HG03558 (cell line): ENCODE data around the gene HNRNPLL.
"Not testable (repeated sequence)": the region's sequence is repeated elsewhere in the genome, so short reads cannot be mapped to it uniquely, and the experiment has no call there.

Experiments
- ATAC-seq: cut with Tn5 transposase; IDR thresholded peaks from one replicate; pipeline ENCODE4 v1.9.1; 2021; ENCODE audit warnings: moderate number of reproducible peaks; ENCODE audit not compliant: unreplicated experiment; ENCODE audit errors: extremely low read depth

The HNRNPLL gene

GRCh38 chr2:38557217-38557616 is 45.5 kb downstream of the HNRNPLL start:
- no peak for ATAC-seq

DNA sequence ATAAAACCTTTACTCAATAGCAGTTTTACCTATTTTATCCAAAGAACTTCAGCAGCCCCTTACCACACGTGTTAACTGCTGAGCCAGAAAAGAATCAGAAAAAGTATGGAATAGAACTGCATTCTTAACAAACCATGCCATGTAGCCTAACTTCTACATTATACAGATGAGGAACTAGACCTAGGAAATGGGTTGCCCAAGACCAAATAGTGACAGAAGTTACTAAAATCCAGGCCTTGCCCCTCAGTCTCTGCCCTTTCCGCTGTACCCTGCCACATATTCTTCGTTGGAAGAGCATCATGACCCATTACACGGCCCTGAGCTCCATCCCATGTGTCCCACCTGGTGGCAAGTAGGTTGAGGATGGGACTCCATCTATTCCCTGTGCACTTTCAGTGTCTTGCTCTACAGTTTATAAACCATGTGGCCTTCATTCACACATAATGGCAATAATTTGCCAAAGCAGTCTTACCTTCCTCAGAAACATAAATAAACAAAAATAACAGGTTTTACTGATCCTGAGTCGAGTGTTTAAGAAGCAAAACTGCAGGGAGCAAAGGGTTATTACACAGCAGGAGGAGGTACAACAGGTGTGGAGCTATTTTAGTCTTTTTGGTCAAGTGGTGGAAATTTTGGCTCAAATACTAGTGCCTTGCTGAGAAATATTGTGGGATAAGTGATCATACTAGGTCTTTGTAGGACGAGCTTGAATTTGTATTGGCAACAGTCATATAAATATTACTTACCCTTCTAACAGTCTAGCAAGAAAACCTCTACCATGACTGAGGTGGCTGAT is 46.5 kb downstream of the HNRNPLL start:
- no peak for ATAC-seq

DNA sequence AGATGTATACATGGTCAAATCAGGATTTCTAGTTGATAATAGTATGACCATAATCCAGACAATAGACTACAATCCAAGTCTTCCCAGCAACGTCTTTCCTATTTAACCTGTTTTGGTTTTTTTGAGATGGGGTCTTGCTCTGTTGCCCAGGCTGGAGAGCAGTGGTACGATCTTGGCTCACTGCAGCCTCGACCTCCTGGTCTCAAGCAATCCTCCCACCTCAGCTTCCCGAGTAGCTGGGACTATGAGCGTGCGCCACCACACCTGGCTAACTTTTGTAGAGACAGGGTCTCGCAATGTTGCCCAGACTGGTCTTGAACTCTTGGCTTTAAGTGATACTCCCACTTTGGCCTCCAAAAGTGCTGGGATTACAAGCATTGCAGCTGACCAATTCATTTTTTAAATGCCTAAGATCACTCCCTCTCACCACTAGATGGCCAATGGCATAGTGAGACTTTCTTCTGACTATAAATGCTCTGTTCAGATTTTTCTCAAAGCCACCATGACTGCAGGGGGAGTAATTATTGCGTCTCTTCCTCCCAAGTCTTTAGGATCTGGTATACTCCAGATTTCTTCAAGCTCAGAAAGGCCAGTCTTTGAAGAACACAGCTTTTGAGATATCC is 47.6 kb downstream of the HNRNPLL start:
- no peak for ATAC-seq

GRCh38 chr2:38553554-38553953 is 49.2 kb downstream of the HNRNPLL start:
- ATAC-seq = no peak

GRCh38 chr2:38552259-38552658 is 50.5 kb downstream of the HNRNPLL start:
- ATAC-seq = no peak

GRCh38 chr2:38551746-38552145 is 51.0 kb downstream of the HNRNPLL start:
- ATAC-seq = no peak

DNA sequence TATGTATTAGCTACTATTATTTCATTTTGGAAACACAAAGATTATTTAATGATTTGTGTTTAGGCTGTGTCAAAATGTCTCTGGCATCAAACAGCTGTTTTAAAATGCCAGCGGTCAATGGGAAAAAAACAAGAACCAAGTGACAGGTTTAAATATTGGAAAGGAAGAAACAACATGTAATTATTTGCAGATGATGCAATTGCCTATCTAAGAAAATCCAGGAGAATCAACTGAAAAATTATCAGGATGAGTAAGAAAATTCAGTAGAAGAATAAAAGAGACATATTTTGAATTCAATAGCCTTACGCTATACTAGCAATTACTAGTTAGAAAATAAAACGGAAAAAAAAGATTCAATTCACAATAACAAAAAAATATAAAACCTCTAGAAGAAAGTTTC is 51.6 kb downstream of the HNRNPLL start:
- no peak for ATAC-seq

DNA sequence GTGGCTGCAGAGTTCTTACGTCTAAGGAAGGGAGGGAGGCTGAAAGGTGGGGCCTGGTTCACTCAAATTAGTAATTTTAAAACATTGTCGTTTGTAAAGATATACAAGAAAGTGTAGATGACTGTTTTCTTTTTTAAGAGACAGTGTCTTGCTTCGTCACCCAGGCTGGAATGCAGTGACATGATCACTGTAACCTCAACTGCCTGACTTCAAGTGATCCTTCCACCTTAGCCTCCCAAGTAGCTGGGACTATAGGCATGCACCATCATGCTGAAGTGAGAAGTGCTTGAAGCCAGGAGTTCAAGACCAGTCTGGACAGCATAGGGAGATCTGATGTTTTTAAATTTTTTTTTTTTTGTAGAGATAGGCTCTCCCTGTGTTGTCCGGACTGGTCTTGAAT is 52.9 kb downstream of the HNRNPLL start:
- no peak for ATAC-seq

DNA sequence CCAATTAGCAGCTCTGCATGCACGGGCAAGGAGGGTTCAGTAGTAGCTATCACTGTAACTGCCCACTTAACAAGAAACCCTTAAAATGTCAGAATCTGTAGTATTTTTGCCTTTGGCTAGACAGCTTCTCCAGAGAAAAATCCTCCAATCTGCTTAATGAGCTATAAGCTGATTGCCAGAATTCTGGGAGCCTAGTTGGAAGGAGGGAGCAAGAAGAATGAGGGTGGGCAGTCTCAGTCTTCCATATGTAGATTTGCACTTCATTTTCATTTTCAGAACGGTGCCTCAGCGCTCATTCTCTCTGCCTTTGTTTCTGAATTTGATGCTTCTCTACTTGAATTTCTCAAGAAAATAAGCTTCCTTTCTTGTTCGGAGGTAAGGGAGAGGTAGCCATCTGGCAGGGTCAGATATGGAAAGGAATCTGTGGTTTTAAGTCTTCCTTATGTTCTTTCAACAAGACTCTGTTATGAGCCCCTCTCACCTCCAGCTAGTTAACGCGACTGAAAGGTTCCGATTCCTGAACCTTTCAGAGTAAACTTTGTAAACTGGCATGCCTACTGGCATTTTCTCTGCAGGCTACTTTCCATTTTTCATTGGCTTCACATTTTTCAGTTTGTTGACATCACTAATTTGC is 53.5 kb downstream of the HNRNPLL start:
- ATAC-seq = no peak

- ATAC-seq = no peak
These were observed 54.9 kb downstream of the HNRNPLL start for GRCh38 chr2:38547791-38548190.

DNA sequence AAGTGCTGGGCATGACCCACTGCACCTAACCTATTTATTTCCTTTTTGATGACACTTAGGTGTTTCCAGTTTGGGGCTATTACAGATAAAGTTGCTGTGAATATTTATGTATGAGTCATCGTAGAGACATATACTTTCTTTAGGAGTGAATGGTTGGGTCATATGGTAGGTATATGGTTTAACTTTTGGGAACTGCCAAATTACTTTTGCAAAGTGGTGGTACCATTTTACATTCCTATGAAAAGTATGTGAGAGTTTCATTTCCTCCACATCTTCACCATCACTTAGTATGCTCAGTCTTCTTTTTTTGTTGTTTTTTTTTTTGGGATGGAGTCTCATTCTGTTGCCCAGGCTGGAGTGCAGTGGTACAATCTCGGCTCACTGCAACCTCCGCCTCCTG is 56.1 kb downstream of the HNRNPLL start:
- ATAC-seq = no peak

DNA sequence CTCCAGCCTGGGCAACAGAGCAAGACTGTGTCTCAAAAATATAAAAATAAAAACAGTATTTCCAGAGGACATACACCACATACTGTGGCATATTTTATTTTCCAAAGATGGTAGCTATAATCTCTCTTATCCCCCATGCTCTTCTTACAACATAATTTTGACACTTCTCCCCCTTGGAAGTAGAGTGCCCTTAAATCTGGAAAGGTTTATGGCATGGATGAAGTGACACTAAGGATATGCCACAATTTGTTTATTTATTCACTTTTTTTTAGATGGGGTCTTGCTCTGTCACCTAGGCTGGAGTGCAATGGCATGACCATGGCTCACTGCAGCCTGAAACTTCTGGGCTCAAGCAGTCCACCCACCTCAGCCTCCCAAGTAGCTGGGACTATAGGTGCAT is 56.7 kb downstream of the HNRNPLL start:
- no peak for ATAC-seq

- ATAC-seq = not testable (repeated sequence)
These were observed 60.5 kb downstream of the HNRNPLL start for GRCh38 chr2:38542248-38542631.

DNA sequence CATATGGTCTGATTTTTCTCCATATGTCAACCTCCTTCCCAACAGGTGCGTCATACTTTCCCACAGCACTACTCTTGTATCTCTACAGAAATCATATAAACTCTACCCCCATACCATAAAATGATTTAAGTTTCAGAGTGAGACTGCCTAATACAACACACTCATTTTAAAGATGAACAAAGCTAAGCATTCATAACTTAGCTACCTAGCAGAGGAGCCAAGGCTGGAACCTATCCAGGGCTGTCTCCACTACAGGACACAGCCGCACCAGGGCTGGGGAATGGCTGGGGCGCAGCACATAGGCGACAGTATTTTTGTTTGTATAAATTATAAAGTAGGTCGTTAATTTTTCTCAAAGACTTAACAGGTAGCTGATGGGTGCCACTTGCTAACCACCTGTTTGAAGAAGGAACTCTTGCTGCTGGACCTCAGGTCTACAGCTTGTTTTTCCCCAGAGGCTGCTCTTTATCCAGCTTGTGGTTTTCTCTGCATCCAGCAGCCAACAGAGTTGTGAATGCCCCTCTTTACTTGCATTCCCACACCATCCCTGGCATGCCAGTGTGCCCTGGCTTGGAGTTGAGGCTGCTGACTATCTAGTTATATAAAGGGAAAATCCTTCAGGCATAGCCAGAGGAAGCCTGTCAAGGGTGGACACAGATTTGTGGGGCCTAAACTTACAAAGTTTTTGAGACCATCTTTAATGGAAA is 62.0 kb downstream of the HNRNPLL start:
- no peak for ATAC-seq

GRCh38 chr2:38539086-38539485 is 63.6 kb downstream of the HNRNPLL start:
- no peak for ATAC-seq

DNA sequence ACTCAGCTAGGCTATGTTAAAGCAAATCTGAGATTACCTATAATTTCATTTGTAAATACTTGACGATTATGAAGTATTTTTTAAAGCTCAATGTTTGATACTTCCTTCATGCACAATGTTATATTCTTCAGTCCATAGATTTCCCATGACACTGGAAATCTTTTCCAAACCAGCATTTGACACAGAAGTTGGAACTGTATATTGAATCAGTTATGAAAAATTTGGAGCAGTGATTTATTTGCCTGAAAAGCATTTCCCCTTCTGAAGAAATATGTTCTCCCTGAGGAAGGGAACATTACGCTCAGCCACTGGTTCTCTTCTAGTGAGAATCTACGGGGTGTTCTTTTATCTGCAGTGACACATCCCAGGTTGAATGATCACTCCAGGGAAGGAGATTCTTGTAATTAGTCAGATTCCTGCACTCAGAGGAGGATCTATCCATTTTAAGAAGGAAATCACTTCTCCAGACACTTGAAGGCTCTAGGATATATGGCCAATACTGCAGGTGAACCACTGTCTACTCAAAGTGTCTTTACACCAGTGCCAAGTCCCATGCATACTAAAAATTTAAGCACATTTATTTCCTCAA is 64.7 kb downstream of the HNRNPLL start:
- ATAC-seq = no peak

DNA sequence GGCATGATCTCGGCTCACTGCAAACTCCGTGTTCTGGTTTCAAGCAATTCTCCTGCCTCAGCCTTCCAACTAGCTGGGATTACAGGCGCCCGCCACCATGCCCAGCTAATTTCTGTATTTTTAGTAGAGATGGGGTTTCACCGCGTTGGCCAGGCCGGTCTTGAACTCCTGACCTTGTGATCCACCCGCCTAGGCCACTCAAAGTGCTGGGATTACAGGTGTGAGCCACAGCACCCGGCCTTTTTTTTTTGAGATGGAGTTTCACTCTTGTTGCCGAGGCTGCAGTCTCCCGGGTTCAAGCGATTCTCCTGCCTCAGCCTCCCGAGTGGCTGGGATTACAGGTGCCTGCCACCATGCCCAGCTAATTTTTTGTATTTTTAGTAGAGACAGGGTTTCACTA is 65.4 kb downstream of the HNRNPLL start:
- ATAC-seq = not testable (repeated sequence)

- no peak for ATAC-seq
These were observed 66.8 kb downstream of the HNRNPLL start for GRCh38 chr2:38535744-38536506.

DNA sequence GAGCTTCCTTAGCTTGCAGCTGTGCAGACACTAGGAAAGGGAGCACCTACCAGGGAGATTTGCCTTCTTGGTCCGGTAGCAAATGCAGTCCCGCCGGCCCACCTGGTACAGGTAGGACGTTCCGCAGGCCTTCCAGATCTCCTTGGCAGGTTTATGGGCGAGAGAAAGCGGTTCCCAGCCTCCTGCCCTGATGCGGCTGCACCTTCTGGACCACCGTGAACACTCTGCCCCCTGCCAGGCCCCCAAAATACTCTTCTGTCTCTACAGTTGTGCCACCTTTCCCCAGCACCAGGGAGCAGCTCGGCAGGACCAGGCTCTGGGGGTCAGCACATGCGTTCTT is 67.4 kb downstream of the HNRNPLL start:
- ATAC-seq = no peak
